GM18498 (cell line): ENCODE data around the gene CNTNAP5.

Experiments used
- ATAC-seq: cut with Tn5 transposase; IDR thresholded peaks from one replicate; pipeline ENCODE4 v1.9.1; 2021; ENCODE audit warnings: mild to moderate bottlenecking, moderate library complexity; ENCODE audit not compliant: unreplicated experiment

Gene CNTNAP5

DNA sequence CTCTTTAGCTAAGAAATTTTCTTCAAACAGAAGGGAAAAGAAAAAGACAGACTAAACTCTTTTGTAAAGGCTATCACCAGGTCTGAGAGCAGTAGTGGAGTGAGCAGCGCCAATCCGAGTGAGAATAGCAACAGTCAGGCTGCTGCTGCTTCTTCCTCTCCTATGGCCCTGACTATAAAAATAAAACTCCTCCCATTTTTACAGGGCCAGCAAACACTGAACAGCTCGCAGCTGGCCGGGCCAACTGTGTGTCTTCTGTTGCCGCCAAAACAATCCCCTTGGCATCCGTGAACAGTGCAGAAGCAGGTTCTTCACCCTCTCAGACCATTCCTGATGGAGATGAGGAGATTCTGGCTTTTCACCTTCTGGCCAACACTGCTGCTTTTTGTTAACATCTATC, 124.5 kb downstream of the CNTNAP5 start:
- ATAC-seq = no peak

DNA sequence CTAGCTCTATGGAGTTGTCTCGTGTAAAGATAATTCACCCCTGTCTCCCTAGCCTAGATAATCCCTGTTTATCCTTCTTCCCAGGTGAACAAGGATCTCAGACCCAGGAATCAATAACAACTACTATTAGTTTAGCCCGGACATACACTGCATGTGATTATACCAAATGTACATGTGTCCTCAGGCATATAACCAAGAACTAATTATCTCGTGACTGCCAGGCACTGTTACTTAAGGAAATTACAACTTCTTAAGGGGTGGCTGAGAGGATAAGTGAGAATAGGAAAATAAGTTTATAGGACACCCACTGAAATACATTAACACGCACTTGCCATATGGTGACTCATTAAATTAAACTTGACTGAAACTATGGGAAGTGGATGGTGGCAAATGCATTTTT, 126.6 kb downstream of the CNTNAP5 start:
- ATAC-seq = no peak

DNA sequence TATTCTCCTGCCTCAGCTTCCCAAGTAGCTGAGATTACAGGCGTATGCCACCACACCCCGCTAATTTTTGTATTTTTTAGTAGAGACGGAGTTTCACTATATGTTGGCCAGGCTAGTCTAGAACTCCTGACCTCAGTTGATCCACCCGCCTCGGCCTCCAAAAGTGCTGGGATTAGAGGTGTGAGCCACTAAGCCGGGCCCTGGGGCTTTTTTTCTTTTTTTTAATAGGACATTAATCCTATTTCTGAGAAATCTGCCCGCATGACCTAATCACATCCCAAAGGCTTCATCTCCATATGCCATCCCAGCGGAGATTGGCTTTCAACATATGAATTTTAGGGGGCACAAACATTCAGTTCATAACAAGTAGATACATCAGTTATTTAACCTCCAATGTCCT, 128.6 kb downstream of the CNTNAP5 start:
- ATAC-seq = no peak

DNA sequence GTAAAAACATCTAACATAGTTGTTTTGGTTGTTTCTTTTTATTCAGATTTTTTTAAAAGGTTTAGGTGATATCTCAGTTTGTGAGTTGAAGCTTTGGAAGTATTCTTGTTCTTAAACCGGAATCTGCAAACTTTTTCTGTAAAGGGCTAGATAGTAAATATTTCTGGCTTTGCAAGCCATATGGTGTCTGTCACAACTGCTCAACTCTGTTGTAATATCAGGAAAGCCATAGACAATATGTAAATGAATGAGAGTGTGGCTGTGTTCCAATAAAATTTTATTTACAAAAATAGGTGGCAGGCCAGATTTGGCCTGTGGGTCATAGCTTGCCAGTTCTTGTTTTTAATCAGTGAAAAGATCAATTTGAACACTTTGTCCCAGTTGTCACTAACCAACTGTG, 134.1 kb downstream of the CNTNAP5 start:
- no peak for ATAC-seq

- no peak for ATAC-seq
Observed at GRCh38 chr2:124161542-124161941, 136.5 kb downstream of the CNTNAP5 start.

- no peak for ATAC-seq
Observed at GRCh38 chr2:124162256-124162655, 137.2 kb downstream of the CNTNAP5 start.

DNA sequence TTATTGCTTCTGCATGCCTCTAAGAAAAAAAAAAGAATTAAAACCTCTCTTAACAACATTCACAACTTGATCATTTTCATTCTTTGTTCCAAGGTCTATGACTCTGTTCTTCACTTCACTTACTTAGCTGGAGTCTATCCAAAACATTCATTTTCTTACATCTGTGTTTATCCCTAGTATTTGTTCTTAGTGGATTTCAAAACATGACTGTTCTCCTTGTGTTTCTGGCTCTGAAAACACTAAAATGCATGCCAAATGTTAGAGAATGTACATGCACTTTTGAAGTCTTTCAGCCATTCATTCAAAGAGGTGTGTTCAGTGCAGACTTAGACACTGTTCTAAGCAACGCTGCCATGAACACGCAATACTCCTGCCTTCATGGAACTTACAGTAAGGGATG, 138.8 kb downstream of the CNTNAP5 start:
- ATAC-seq = no peak

DNA sequence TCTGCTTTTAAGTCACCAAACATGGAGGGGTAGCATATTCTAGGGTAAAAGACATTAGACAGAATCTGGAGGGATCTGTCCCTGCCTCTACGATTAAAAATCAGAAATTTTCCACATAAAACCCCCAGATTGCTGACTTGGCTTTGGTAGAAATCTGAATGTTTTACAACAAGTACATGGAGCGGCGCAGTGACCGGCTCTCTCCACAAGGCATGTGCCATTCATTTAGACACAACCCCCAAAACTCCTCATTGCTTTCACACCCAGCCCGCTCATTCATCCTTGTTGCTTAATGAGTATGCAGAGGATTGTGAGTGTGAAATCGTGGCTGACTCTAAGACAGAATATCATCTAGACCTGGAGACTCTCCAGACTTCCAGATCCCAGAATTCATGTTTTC, 140.6 kb downstream of the CNTNAP5 start:
- ATAC-seq = no peak

GRCh38 chr2:124171472-124172063, 146.5 kb downstream of the CNTNAP5 start:
- ATAC-seq = no peak

- ATAC-seq = no peak
Observed at GRCh38 chr2:124178719-124179118, 153.6 kb downstream of the CNTNAP5 start.

- ATAC-seq = no peak
Observed at GRCh38 chr2:124180635-124181034, 155.5 kb downstream of the CNTNAP5 start.

DNA sequence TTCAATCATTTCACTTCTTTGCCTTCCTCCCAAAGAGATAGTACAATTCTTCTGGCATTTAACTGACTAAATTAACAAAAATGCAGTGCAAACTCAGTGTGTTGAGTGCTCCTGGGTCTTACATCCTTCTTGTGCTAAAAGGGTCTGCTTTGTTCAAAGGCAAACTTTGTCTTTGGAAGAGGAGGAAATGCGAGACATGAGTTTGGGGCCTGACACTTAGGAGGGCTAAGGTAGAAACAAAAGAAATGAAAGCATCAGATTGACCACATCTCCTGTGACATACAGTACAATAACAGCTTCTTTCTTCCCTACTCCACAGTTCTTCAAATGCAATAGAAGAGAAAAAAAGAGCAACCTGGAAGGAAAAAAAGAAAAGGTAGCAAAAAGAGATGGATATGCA, 161.7 kb downstream of the CNTNAP5 start:
- ATAC-seq = no peak

- ATAC-seq = no peak
Observed at GRCh38 chr2:124187948-124188347, 162.9 kb downstream of the CNTNAP5 start.

- no peak for ATAC-seq
Observed at GRCh38 chr2:124193706-124194105, 168.6 kb downstream of the CNTNAP5 start.

GRCh38 chr2:124201713-124202112, 176.6 kb downstream of the CNTNAP5 start:
- no peak for ATAC-seq

DNA sequence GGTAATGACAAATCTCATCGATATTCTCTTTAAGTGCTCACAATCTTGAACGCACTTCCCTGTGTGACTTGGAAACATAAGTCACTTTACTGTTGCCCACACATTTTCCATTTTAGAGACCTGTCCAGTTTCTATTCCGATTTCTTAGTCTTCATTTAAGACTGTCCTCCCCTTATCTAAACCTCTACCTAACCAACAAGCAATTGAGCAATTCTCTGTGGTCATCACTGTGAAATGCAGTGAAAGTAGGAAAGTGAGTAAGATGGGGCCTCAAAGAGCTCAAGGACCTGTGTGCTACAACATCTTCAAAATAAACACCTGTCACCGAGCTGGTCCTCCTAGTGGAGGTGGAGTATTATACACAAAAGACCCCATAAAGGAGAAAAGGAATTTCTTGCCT, 184.4 kb downstream of the CNTNAP5 start:
- no peak for ATAC-seq

DNA sequence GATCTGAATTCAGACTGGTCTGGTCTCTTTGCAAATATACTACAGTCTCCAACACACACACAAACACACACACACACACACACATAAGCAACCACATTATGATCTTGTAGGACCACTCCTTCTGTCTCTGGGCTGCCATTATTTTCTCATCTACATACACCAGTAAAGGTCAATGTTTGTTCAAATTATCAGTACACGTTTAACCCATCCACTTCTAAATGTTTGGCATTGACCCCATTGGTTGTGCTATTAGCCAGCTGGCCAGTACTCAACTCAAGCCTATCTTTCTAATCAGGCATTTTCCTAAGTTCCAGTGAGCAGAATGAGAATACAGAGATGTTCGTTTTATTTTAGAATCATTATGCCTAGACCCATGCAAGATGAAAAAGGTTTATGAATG, 186.4 kb downstream of the CNTNAP5 start:
- no peak for ATAC-seq

DNA sequence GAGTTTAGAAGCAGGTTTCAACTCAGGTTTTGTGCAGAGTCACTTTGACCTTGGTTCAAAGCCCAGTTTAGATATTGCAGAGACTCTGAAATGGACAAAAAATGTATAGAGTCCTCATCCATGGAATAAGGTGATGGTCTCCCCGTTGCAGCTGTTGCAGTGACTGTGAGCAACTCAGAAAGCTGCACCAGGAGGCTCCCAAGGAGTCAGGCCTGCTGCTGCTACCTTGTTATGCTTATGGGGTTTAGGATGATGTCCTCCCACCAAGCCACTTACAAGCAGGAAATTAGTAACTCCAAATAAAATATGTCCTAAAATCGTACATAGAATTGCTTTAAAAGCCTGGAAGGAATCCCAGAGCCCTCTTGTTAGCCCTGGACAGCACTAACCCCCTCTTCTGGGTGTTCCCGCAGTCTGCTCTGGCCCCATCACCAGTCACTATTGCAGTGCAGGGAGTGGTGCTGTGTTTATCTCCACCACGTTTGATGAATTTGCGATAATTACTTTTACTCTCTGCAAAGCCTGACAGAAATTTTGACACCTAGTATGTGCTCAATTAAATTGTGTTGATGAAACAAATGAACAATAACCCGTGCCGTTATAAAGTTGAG, 189.0 kb downstream of the CNTNAP5 start:
- ATAC-seq = no peak

DNA sequence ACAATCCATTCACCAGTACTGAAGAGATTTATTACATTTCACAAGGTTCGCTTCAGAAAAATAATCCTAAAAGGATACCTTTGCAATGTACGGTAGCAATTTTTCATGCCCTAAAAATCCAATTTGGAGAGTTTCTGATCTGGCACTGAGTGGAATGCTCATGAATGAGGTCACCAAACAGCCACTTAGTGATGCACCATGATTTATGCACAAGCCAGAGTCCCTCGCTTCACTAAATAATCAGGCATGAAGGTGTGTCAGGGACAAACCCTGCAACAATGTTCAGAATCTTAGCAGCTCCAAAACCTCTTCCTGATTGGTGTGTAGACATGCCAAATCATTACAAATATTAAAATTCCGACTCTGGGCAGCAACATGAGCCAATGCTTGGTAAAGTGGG, 221.1 kb downstream of the CNTNAP5 start:
- ATAC-seq = no peak

GRCh38 chr2:124248386-124248785, 223.3 kb downstream of the CNTNAP5 start:
- ATAC-seq = no peak

GRCh38 chr2:124250433-124250832, 225.3 kb downstream of the CNTNAP5 start:
- no peak for ATAC-seq

GRCh38 chr2:124254621-124255020, 229.5 kb downstream of the CNTNAP5 start:
- no peak for ATAC-seq

DNA sequence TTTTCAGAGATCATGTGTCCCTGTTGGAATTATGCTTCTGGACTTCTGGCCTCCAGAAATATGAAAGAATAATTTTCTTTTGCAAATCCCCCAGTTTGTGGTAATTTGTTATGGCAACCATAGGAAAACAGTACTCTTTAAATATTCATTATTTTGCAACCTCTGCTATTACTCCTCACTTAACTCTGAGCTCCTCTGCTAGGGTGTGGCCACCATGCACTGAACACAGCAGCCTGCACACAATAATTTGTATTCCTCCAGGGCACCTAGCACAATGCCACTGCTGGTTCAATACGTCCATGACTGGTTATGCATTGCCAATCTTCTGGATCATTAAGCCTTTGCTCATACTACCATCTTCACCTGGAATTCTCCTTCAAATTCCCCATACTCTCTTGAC, 232.0 kb downstream of the CNTNAP5 start:
- no peak for ATAC-seq
